HG02571 (cell line): Measurements from ENCODE around the gene TMEM14C.

Experiments used
- ATAC-seq: cut with Tn5 transposase; IDR thresholded peaks from one replicate; pipeline ENCODE4 v1.9.1; 2021; ENCODE audit warnings: mild to moderate bottlenecking, moderate library complexity; ENCODE audit not compliant: unreplicated experiment

TMEM14C gene

DNA sequence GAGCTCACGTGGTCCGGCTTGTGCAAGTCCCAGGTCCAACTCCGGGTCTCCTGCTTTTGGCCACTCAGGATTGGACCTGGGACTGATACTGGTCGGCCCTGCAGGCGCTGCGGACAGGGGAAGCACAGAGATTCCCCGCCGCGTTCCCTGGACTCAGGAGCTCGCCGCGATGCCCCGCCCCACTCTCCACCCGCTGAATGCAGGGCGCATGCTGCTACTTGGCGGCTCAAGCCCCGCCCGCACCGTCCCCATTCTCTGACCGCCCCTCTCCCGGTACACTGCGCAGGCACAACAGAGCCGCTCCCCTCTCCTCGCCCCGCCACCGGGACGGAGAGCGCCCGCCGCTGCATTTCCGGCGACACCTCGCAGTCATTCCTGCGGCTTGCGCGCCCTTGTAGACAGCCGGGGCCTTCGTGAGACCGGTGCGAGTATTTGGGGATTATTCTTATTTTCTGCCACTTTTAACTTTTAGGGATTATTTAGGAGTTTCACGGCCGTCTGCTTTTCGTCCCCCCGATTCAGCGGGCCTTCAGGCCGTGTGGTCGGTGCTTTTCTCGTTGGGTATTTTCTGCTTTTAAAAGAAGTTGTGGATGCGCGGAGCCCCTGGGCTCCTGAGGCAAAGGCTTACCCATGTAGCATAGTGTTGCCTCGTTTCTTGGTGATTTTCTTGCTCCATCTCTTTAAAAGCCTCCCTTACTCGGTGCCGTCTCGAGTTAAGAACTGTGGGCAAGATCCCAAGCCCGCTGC, at the start of gene TMEM14C:
TSS of gene TMEM14C (plus strand) at position 251 of the 747 bp plus-strand sequence. CDS start 1,544 bp downstream, outside the sequence.
- peak; percentile 99 for ATAC-seq

DNA sequence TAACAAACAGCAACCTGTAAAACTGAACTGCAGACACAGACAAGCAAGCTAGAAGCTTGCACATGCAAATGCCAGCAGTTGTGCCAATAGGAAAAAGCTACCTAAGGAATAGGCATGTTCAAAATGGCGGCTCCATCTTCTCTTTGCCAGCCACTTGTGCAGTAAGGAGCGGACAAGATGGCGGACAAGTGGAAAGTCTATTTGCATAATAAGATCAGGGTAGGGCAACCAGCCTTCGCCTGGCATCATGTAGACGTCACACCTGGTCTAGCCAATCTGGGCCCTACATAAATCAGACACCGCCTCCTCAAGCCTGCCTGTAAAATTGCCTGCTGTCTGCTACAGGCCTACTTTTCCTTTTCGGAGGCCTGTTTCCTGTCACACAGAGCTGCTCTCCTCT, 46.5 kb upstream of the TMEM14C start:
- no peak for ATAC-seq

DNA sequence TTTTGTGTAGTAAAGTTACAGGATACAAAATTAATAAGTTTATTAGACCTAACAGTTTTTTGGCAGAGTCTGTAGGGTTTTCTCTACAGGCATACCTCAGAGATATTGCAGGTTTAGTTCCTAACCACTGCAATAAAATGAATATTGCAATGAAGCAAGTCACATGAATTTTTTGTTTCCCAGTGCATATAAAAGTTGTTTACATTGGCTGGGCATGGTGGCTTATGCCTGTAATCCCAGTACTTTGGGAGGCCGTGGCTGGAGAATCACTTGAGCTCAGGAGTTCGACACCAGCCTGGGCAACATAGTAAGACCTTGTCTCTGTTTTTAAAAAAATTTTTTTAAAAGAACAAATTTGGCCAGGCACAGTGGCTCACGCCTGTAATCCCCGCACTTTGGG, 44.4 kb upstream of the TMEM14C start:
- ATAC-seq, result no peak

DNA sequence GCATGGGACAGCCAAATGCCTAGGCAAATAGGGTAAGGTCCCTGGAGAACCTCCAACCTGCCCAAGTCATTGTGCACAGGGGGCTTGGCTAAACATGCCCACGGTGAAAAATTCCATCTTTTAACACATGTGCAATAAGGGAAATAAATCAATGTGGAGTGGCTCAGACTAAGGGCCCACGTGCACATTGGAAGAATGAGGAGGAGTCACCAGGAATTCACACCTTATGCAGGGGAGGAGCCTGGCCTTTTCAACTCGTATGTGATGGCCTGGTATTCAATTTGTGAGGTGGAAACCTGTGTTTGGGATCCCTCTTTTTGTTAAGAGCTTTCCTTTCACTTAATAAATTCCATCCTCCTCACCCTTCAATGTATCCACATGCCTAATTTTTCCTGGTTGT, 41.1 kb upstream of the TMEM14C start:
- no peak for ATAC-seq

DNA sequence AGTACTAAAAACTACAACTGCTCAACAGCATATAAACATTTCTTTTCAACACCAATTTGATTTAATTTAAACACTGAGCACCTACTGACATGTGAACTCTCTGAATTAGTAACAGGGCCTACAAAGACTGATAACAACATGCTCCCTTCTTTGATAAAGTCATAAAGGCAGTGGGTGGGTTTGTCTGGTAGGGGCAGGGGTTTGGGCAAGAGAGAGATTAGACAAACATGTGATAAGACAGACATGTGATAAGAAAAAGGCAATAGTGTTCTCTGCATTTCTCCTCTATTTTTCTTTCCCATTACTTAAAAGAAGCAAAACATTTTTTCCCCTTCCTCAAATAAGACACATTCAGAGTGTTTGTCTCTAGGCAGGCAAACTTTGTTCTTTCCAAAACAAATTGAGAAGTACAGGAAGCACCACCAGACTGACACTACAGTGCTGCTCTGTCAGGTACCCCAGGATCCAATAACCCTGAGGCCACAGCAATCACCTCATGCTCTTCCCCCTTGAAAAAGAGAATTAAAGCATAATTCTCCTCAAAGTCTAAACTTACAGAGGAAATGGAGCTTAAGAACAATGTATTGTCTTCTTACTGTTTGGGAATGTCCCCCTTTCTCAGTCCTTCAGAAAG, 40.4 kb upstream of the TMEM14C start:
- no peak for ATAC-seq

DNA sequence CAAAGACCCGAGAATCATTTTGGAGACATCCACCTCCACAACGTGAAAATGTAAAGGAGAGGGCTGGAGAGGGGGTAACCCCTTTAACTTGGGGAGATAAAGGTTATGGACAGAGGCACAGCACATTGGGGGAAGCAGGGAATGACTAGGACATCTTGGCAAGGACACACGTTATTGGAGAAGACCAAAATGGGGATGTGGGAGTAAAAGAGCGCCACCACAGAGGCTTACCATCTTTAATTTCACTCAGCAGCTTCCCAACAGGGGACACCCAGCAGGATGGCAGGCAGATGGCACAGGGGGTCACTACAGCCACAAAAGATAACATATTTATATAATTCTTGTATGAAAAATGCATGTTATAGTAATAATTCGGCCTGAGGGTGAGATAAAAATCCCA, 38.3 kb upstream of the TMEM14C start:
- no peak for ATAC-seq

DNA sequence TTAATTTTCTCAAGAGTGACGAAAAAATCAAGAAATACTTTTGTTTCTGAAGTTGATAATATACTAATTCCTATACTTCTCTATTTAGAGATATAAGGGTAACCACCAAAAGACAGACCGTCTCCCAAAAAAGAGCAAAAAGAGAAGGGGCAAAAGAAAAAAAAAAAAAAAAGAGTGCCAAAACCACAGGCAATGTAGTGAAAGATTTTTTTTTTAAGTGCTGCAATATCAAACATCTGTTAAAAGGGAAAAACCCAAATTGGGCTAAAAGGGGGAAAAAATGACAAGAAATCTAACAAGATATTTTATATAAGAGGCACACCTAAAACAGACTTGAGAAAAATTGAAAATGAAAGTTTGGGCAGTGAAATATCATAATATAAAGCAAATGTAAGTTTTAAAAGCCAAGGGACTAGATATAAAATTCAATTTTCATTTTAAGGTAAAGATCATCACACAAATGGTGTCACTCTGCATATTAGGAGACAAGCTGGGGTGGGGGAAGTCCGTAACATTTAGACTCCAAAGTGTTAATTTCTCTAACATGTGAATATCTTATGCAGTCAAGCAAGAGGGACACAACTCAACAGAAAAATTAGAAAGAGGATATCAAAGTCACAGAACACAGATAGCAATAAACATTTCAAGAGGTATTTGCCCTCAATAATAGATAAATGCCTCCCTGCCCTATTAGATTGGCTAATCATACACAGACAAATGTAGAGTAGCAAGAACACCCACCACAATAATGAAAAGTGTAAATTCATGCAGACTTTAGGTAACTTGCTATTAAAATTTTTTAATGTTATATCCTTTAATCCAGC, 37.6 kb upstream of the TMEM14C start:
- no peak for ATAC-seq

DNA sequence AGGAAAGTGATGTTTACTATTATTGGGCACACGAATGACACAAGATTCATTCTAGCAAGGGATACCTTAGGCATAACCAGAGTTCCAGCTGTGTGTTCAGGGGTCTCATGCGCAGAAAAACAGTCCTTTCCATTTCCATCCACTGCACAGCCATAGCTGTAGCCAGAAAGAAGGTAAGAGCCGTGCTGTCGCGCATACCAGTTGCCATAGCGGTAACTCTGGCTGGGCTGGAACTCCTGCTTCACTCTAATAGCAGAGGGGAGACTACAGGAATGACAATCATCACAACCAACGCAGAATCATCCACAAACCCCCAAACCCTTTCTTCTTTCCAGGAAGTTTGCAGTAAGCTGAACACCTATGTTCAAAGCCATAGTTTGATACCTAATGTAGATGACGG, 36.0 kb upstream of the TMEM14C start:
- ATAC-seq, result no peak

DNA sequence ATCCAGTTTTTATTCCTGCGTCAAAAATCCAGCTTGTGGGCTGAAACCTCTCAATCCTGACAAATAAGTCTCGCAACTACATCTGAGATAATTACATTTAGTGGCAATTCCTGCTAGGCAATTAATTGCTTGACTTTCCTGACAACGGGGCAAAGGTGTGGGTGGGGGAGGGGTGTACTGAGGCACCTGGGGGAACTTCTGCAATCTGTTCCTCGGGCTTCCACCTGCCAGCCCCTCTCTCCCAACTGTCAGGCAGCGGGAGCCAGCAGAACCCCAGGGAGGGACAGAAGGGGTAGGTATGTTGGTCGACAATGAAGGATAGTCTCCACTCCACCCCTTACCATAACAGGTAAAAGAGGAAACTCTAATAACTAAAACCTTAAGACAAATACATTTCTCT, 35.3 kb upstream of the TMEM14C start:
- ATAC-seq, result no peak

DNA sequence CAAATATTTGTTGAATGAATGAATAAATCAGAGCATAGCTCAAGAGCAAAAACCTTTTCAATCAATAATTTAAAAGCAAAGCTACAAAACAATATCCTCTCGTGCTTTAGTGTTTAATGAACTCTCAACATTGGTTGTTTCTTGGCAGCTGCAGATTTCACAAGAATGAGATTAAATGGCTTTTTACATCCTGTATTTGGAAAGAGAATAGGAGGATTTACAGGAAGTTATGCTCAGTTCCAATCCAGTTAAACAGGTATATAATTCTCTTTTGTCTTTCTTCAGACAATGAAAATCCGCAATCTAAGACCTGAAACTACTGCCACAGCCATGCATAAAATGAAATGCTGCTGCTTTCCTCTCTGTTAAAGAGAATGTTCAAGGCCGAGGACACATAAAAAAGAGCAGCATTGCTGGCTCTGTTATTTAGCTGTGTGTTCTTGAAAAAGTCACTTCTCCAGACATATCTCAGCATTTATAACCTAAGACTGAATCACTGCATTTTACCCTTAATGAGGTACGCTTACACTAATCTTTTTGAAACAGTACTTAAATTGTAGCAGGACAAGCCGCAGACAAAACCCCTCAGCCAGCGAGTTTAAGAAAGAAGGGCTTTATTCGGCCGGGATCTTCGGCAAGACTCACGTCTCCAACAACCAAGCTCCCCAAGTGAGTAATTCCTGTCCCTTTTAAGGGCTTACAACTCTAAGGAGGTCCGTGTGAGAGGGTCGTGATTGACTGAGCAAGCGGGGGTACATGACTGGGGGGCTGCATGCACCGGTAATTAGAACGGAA, 32.0 kb upstream of the TMEM14C start:
- no peak for ATAC-seq

DNA sequence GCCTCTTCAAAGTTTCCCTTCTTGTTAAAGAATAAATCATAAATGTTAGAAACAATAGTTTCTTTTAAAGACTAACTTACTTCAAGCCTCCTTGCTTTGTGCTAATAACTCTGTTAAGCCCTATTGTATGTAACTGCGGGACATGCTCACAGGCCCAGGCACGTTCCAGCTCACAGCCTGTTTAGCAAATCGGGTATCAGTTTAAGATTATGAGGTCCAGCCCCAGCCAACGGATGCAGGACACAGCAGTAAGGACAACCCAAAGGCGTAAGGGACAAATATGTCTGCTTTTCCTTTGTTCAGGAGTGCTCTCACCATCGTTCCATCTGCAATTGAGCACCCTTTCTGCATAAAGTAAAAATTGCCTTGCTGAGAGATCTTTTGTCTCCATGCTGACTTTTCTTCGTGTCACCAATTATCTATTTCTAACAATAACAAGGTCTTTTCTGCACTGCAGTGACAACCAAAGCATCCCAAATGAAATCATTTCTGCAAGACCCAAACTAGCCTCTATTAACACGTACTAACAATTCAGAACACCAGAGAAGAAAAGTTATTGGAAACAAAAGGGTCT, 29.8 kb upstream of the TMEM14C start:
- no peak for ATAC-seq

DNA sequence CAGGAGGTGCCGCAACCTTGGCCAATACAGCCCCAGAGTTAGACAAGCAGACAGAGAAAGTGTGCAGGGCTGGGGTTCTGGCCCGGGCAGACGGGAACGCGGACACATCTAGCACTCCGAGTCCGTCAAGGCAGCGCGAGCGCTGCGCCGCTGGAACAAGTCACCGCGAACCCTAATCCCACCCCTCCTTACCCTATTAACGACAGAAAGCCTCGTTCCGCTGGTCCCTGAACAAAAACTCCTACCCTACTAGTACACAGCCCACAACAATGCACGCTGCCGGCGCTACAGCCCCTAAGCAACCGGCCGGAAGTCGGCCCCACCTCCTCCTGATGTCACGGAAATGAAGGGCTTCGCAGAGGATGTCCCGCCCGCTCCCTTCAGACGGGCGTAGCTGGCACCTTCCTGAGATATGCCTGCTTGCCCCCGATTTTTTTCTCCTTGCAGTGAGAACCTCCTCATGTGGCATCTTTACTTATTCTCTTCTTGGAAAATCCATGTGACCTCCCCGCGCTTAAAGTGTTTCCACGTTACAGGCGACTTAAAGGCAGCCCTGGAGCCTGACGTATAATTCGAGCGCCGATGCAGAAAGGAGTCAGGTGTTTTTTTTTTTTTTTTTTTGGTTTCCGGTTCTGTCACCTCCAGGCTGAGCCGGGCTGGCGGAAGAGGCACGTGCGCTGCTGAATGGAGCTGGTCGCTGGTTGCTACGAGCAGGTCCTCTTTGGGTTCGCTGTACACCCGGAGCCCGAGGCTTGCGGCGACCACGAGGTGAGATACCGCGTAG, 28.4 kb upstream of the TMEM14C start, which contains the start of the genes C6orf52 and PAK1IP1:
TSS of gene C6orf52 (minus strand) at position 315 of the 784 bp plus-strand sequence. CDS start 7,066 bp downstream, outside the sequence.
TSS of gene PAK1IP1 (plus strand) at position 671 of the 784 bp plus-strand sequence. CDS start at position 685, 14 bp downstream.
- ATAC-seq, result peak; percentile 99

DNA sequence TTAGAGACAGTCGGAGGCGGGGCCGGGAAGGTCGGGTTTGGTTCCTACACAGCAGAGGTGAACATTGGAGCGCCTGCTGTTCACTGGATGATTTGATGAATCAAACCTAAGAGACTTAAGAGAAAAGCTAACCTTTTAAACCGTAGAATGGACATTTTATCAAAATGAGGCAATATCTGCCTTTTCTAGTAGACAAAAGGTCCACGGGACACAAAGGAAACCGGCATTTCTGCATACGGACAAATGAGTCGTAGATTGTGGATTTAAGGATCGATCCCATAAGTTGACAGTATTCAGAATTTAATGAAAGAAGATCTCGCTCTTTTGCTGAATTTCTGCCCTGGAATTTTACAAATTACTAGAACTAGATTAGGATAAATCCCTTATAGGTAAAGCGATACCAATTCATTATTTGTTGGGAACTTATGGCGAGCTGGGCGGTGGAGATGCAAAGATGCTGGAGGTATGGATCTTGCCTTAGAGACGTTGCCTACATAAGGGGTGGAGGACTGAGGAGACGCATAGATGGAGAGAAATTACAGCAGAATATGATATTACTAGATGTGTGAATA, 27.7 kb upstream of the TMEM14C start:
- no peak for ATAC-seq

DNA sequence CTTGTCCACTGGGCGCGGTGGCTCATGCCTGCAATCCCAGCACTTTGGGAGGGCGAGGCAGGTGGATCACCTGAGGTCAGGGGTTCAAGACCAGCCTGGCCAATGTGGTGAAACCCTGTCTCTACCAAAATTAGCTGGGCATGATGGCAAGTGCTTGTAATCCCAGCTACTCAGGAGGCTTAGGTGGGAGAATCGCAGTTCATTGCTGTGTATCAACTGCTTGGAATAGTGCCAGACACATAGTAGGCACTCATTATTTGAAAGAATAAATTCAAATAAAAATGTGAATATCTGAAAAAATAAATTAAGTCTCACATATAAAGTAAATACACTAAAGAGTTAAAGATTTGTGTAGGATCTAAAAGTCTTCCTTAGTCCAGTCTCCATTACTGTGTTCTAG, 26.2 kb upstream of the TMEM14C start:
- ATAC-seq, result no peak

DNA sequence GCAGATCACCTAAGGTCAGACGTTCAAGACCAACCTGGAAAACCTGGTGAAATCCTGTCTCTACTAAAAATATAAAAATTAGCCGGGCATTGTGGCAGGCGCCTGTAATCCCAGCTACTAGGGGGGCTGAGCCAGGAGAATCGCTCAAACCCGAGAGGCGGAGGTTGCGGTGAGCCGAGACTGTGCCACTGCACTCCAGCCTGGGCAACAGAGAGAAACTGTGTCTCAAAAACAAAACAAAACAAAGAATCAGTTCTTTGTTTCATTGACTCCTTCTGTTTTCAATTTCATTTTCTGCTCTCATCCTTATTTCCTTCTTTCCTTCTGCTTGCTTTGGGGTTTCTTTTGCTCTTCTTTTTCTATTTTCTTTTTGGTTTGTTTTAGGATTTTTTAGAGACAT, 8.9 kb upstream of the TMEM14C start:
- ATAC-seq, result no peak

DNA sequence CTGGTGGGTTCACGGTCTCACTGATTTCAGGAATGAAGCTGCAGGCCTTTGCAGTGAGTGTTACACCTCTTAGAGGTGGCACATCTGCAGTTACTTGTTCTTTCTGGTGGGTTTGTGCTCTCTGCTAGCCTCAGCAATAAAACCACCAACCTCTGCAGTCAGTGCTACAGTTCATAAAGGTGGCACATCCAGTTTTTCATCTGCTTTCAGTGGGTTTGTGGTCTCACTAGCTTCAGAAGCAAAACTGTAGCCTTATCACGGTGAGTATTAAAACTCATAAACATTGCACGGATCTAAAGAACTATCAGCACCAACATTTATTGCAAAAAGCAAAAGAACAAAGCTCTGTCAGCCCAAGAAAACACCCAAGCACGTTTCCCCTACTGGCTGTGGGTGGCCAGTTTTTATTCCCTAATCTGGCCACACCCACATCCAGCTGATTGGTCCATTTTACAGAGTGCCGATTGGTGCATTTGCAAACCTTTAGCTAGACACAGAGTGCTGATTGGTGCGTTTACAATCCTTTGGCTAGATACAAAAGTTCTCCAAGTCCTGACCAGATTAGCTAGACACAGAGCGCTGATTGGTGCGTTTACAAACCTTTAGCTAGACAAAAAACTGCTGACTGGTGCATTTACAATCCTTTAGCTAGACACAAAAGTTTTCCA, 3.4 kb upstream of the TMEM14C start:
- ATAC-seq, result no peak

DNA sequence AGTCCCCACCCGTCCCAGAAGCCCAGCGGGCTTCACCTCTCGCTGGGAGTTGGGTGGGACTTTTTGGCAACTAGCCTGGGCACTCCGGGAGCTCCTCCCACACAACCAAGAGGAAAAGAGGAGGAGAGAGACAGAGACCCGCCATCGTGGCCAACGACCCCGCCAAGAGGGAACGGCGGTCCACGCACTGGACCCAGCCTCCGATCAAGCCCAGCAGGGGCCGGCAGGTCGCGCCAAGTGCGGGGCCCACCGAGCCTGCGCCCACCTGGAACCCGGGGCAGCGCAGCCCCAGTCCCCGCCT, 3.0 kb upstream of the TMEM14C start:
- ATAC-seq, result no peak

DNA sequence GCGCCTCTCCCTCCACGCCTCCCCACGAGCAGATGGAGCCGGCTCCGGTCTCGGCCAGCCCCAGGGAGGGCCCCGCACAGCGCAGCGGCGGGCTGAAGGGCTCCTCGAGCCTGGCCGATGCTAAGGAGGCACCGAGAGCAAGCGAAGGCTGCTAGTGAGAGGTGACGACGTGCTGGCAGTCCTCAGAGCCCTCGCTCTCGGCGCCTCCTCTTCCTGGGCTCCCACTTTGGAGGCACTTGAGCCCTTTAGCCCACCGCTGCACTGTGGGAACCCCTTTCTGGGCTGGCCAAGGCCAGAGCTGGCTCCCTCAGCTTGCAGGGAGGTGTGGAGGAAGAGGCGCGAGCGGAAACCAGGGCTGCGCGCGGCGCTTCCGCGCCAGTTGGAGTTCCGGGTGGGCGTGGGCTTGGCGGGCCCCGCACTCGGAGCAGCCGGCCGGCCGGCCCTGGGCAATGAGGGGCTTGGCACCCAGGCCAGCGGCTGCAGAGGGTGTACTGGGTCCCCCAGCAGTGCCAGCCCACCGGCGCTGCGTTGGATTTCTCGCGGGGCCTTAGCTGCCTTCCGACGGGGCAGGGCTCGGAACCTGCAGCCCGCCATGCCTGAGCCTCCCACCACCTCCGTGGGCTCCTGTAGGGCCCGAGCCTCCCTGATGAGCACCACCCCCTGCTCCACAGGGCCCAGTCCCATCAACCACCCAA, 2.5 kb upstream of the TMEM14C start:
- no peak for ATAC-seq
